HG03342 (cell line): ENCODE results near the gene MMAB.

Experiments
- ATAC-seq: cut with Tn5 transposase; IDR thresholded peaks from one replicate; pipeline ENCODE4 v1.9.1; 2021; ENCODE audit warnings: mild to moderate bottlenecking, moderate library complexity; ENCODE audit not compliant: unreplicated experiment

MMAB gene

DNA sequence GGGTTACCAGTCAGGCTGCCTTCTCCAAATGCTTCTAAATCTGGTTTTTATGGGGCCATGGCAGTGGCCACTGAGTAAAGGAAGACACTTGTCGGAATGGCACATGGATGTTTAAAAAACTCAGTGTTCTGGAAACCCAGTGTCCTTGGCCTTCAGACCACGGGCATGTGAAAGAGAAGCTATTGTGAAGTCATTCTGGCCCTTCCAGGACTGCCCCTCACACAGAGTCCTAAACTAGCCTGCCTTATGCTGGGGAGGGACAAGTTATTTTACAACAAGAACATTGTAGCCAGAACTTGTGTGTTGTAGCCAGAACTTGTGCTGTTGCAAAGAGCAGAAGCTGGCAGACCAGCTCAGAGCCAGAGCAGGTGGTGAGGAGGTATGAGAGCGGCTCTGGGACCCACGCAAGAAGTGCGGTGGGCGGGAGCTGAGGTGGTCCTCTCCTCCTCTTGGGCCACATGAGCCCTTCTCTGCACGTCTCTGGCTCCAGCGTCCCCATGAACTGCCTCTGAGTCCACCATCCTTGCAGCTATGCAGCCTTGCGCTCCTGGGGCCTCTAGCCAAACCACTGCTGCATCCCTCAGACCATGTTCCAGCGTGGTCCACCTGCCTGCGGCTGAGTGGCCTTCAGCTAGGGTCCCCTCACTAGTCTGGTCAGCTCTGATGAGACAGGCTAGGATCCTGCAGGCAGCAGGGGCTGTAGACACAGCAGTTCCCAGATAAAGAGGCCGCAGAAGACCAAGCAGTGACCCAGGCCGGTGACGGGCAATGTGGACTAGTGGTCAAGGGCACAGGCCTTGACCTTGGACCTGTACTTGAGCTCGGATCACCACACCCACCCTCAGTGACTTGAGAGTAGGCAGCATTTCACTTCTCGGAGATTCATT lies 32.5 kb downstream of the MMAB start:
- no peak for ATAC-seq

DNA sequence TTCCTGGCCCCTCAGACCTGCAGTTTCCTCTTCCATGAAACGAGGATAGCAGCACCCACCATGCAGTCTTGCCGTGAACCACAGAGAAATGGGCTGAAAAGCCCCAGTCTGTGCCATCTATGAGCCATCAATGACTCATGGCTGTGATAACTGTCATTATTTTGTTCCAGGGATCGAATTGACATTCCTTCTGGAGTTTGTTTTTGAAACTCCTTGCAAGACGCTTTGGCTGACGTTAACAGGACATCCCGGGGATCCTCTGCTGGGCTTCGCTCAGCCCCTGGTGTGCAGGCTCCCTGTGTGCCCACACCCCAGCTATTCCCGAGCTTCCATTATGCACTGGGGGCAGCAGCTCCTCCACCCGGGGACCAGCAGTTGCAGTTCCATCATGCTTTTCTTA lies 33.8 kb downstream of the MMAB start:
- ATAC-seq, result no peak

DNA sequence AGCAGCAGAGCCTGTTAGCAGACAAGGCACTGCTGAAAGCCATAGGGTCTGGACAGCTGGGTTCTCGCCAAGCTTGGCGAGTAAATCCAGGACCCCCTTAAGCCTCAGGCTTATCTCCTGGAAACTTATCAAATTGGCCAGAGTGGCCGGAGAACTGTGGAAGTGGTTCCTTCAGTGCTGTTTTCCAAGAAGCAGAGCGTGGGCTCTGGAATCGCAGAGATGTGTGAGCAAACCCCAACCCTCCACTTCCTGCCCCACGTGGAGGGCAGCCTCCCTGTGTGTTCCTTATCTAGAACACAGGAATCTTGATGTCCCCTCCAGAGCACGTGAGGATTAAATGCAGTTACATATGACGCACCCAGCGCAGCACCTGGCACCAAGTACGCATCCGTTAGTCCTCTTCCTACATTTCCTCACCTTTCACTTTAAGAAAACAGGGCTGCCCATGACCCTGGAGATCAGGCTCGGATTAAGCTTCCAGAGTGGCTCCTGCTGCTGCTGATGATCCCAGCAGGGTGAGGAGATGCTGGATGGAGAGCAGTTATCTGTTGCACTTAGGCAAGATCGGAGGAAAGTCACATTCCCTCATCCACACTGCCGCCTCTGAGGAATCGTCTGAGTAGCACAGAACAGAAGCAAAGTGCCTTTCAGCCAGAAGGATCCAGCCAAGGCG lies 35.0 kb downstream of the MMAB start:
- ATAC-seq, result no peak

DNA sequence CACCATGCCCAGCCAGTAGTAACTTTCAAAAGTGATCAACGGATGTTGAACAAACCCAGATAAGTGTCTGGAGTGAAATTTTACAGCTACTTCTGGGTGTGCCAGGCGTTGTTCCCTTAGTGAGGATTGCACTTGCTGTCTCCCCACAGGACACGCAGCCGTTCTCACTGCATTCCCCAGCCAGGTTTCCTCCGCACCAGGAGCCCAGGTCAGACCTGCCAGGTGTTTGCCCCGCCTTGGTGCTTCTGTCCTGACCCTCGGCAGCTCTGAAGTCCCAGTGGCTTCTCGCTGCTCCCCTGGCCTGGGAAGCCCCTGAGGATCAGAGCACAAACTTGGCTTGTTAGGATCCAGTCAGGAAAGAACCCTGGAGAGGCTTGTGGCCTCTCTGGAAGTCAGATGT lies 36.2 kb downstream of the MMAB start:
- no peak for ATAC-seq

- no peak for ATAC-seq
Measured at GRCh38 chr12:109535863-109536250, 37.4 kb downstream of the MMAB start.

GRCh38 chr12:109535231-109535862 lies 38.0 kb downstream of the MMAB start:
- ATAC-seq, result no peak

DNA sequence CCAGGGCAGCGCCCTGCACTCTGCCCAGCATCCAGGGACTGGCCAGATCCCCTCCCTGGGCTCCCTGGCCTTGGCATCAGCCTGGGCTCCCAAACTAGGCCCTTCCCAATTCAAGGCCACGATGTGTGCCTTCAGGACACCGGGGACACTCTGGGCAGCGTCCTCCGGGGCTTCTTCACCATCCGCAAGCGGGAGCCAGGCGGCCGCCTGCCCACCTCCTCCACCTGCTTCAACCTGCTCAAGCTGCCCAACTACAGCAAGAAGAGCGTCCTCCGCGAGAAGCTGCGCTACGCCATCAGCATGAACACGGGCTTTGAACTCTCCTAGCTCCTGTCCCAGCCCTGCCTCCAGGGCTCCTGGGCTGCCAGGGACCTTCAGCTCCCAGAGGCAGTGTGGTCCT lies 38.8 kb downstream of the MMAB start:
- ATAC-seq, result no peak

DNA sequence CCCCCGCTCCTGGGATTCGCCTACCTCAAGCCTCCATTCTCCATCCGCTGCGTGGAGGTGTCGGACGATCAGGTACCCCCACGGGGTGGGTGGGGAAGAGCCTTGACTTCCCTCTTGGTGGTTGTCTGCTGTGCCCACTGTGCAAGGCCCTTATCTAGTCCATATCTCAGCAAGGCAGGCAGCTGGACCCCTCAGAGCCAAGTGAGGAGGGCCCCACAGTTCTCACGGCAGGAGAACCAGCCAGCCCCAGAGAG lies 39.9 kb downstream of the MMAB start:
- ATAC-seq, result no peak

DNA sequence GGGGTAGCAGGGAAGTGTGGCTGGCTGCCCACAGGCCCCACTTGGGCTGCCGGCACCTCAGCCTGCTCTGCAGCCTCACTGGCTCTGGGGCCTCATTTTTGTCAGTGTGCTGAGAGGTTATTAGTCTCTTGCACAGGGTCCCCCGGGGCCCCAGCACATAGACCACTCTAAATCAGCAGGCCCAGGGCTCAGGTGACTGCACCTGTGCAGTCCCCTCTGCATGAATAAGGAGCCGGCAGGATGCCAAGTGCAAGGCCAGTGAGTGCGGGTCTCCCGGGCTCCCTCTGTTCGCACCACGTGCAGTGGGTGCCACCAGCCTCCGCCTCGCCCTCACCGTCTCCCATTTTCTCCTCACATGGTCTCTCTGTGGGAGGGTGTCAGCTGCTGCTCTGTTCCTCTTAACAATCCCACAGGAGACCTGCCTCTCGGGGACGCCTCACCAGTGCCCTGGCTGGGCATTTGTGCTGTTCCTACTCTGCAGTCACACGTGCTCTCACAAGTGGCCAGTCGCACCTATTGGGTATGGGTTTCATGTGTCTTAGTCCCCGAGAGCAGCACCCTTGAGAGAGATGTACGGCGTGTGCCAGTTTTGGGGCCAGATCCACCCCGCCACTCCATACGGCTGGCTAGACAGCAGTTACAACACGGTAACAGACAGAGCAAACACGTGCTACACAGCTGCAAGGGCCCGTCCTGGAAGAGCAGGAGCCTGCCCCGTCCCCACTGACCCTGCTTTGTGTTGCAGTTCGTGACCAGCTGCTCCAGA lies 40.4 kb downstream of the MMAB start:
- no peak for ATAC-seq

- no peak for ATAC-seq
Measured at GRCh38 chr12:109531411-109531810, 41.9 kb downstream of the MMAB start.

DNA sequence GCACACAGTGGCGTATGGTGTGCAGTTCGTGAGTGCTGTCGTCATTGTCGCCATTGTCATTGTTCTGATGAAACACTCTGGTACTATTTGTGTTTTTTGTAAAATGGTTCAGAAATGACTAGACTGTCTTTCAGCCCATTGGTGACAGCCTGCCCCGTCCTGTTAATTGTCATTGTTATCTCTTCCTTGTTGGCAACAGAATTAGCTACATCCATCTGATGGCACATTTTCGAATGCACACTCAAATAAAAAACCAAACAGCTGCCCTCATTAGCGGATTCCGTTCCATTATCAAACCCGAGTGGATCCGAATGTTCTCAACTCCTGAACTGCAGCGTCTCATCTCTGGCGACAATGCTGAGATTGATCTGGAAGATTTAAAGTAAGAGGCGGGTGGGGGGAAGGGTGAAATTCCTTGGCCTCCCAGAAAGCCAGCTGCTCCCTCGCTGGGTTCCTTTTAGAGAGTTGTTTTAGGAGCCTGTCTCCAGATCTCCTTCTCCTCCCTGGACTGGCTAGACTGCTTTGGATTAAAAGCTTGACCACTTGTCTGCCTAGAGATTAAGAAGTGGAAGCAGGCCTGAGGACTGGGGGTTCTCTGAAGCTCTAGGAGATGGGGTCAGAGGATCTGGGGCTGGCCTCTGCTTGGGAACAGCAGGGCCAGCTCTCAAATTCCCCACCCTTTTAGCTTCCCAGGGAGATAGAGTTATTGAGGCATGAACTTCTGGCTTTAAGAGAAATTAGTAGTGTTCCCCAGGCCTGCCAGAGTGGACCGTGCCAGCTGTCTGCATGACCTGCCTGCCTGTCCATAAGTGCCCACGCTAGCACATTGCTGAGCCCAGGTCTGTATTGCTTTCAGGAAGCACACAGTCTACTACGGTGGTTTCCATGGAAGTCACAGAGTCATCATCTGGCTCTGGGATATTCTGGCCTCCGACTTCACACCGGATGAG lies 43.3 kb downstream of the MMAB start:
- ATAC-seq, result no peak

DNA sequence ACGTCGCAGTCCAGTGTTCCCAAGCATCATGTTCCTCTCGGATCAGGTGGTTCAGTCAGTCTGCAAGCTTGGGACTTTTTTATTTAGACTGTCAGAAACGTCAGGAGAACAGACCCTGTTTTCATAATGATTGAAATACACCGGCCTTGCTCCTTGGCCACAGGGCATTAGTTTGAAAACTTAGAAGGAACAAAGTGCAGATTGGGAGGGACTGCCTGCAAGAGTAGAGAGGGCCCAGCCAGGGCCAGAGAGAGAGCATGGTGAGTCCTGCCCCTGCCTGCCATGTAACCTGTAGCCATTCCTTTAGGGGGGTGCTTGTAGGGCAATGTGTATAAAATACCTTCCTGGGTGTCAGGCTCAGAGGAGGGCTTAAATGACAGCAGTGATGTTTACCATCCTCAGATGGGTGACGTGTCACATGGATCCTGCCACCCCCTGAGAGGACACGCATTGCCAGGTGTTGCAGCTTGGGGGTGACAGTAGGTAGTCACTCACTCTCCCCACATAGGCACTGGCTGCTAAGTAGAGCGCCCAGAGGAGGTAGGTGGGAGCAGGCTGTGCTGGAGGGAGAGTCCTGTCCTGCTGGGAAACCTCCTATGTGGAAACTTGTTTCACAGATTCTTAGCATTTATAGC lies 45.7 kb downstream of the MMAB start:
- ATAC-seq, result no peak

GRCh38 chr12:109525279-109525585 lies 48.1 kb downstream of the MMAB start:
- ATAC-seq, result no peak

DNA sequence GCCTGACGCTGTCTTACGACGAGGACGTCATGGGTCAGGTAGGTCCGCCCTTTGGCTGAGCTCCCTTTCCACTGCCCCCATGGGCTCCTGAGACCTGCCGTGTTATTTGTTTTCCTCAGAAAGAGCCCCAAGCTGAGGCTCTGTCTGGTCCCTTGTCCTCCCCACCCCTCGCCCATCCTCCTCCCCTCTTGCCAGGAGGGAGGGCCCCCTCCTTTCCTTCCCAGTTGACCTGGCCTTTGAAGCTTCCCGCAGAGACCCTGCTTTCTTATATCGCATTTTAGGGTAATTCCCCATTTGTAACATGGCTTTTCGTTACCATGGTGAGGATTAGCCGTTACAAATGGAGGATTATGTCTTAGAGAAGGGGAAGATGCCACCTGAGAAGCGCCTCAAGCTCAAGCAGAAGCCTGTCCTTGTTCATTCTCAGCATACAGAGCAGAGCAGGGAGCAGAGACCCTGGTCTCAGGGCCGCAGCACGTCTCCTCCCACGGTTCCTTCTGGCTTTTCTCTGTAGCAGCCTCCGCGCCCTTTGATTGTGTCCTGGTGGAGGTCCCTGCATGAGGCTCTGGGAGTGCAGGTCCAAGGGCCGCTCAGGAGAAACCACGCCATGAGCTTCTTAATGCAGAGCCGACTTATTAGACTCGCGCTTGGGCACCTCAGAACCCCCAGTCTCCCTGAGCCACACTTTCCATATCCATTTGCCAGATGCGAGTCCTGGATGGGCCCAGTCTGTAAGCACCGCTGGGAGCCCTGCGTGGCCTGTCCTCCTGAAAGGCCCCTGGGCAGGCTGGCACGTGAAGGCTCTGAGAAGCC lies 48.6 kb downstream of the MMAB start:
- no peak for ATAC-seq

DNA sequence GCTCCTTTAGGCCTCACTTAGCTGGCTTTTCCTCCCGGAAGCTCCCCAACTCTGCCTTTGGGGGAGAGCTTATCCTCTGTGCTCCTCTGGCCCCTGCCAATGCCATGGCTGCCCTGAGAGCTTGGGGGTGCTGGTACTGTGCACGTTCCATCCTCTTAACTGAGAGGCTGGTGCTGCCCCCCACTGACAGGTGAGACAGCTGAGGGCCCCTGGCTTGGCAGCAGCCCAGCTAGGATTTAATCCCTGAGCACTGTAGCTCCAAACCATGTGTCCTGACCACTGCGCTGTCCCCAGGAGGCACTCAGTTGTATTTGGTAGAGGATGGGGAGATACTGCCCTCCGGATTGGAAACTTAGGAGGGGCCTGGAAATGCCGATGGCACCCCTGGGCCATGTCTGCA lies 49.8 kb downstream of the MMAB start:
- no peak for ATAC-seq

GRCh38 chr12:109523071-109523470 lies 50.2 kb downstream of the MMAB start:
- ATAC-seq, result no peak

DNA sequence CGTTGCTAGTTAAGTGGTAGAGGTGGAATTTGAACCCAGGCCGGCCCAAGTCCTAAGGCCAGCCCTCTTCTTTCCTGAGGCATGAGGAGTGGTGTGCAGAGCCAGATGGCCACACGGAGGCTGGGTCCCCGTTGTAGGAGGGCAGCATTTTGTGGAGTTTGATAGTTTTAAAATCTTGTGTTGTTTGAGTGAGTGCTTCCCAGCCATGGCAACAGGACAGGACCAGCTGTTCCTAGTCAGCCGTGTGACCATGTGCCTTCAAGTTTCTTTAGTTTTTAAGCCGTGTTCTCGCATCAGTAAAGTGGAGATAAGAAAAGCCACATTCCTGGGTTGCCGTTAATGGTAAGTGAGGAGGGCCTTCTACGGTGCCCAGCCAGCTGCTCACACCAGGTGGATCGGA lies 51.5 kb downstream of the MMAB start:
- ATAC-seq, result no peak

DNA sequence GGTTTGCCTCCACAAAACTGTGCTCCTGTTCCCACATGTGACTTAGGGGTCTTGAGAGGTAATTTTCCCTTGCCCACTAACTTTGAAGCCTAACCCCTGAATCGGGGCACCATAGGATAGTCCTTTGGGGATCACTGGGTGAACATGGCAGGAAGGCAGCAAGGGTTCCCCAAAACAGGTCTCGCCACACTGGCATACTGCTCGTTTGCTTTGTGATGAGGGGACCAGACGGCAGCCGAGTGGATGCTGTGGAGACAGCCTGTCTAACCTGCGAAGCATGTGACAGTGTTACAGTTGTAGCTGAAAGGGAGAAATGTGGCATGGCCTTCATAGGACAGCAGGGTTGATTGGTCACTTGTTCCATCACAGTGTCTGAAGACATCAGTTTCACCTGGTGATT lies 53.5 kb downstream of the MMAB start:
- no peak for ATAC-seq
